ENCODE results near the gene PTPN20. TPM values are rescaled to one million over a fixed set of nuclear protein-coding genes. Genes with fewer than 3 reads are reported as not detected.
"Not testable (repeated sequence)": the region's sequence is repeated elsewhere in the genome, so short reads cannot be mapped to it uniquely, and the experiment has no call there.

The PTPN20 gene
- total RNA-seq, 6 experiments from 2014 or later: 0.44 to 1.3 (median 0.81) TPM; not detected in 2

GRCh38 chr10:46963356-46963755 lies 52.1 kb downstream of the PTPN20 start:
- DNase-seq; H3K9me3 ChIP-seq; H3K4me3 ChIP-seq; ATAC-seq; H3K4me1 ChIP-seq; intact Hi-C loops (cut with DNase I); H3K27ac ChIP-seq; H3K27me3 ChIP-seq; H3K36me3 ChIP-seq: not testable (repeated sequence)
- 47% methylated on average over 2 of the region's 2 CpGs for WGBS (ENCODE audit: insufficient coverage, low coverage, low lambda C conversion rate, missing lambda C conversion rate)

GRCh38 chr10:46967013-46967412 lies 55.8 kb downstream of the PTPN20 start:
- H3K27me3 ChIP-seq; H3K4me1 ChIP-seq; H3K9me3 ChIP-seq; H3K36me3 ChIP-seq; DNase-seq; ATAC-seq; intact Hi-C loops (cut with DNase I); H3K4me3 ChIP-seq; H3K27ac ChIP-seq: not testable (repeated sequence)
- WGBS (ENCODE audit: insufficient coverage, low coverage, low lambda C conversion rate, missing lambda C conversion rate): 100% methylated on average over 1 of the region's 2 CpGs

GRCh38 chr10:46980223-46980622 lies 69.0 kb downstream of the PTPN20 start:
- not testable (repeated sequence) for ATAC-seq
- WGBS (ENCODE audit: insufficient coverage, low coverage, low lambda C conversion rate, missing lambda C conversion rate): no CpG with 5 or more reads among the region's 2 CpGs

GRCh38 chr10:46987233-46987924 lies 76.2 kb downstream of the PTPN20 start:
- intact Hi-C loops (cut with DNase I); H3K27ac ChIP-seq; H3K4me3 ChIP-seq; H3K9me3 ChIP-seq; H3K36me3 ChIP-seq; H3K4me1 ChIP-seq; DNase-seq; H3K27me3 ChIP-seq: not testable (repeated sequence)
- ATAC-seq: peak; percentile 100
- WGBS (ENCODE audit: insufficient coverage, low coverage, low lambda C conversion rate, missing lambda C conversion rate): no CpG with 5 or more reads among the region's 10 CpGs

More at GRCh38 chr10:46980223-46980622, 69.0 kb downstream of the PTPN20 start:
- H3K4me1 ChIP-seq; H3K4me3 ChIP-seq; H3K27me3 ChIP-seq; H3K9me3 ChIP-seq; H3K36me3 ChIP-seq; H3K27ac ChIP-seq; DNase-seq; intact Hi-C loops (cut with DNase I): not testable (repeated sequence)

GRCh38 chr10:46992803-46993561 lies 81.8 kb downstream of the PTPN20 start:
- H3K27ac ChIP-seq: no peak overlapping the region
- 48% methylated on average over 5 of the region's 7 CpGs for WGBS (ENCODE audit: insufficient coverage, low coverage, low lambda C conversion rate, missing lambda C conversion rate)
- no peak for TF ChIP-seq POLR2A (IDR thresholded peaks at IDR 0.05)
- TF ChIP-seq CTCF (IDR thresholded peaks at IDR 0.05): peak in 2 of 4 donors; percentile 17 to 35
- H3K36me3 ChIP-seq: no peaks in the 10 kb centered on the region
- no peaks in the 10 kb centered on the region for H3K27me3 ChIP-seq
- H3K4me3 ChIP-seq: no peak overlapping the region
- DNase-seq: peak in 1 of 3 donors; percentile 46
- H3K9me3 ChIP-seq: no peaks in the 10 kb centered on the region
- no peaks in the 10 kb centered on the region for H3K4me1 ChIP-seq
- ATAC-seq: peak; percentile 45 to 72 (median 56)
- intact Hi-C loops (cut with DNase I): no loop called here

GRCh38 chr10:46995234-46995633 lies 84.0 kb downstream of the PTPN20 start:
- no peaks in the 10 kb centered on the region for H3K9me3 ChIP-seq
- H3K36me3 ChIP-seq: no peaks in the 10 kb centered on the region
- ATAC-seq (no peak), DNase-seq (no peak)
- intact Hi-C loops (cut with DNase I): no loop called here
- 40% methylated on average over 2 of the region's 2 CpGs for WGBS (ENCODE audit: insufficient coverage, low coverage, low lambda C conversion rate, missing lambda C conversion rate)
- H3K27me3 ChIP-seq: no peaks in the 10 kb centered on the region
- no peak for TF ChIP-seq POLR2A (IDR thresholded peaks at IDR 0.05)
- no peak for TF ChIP-seq CTCF (IDR thresholded peaks at IDR 0.05)
- H3K4me1 ChIP-seq: no peaks in the 10 kb centered on the region
- H3K27ac ChIP-seq: no peak overlapping the region
- H3K4me3 ChIP-seq: no peak overlapping the region

All from right lobe of liver (tissue), 6 donors.